Left cardiac atrium (tissue), 4 donors: ENCODE measurements around the gene MTMR11. TPM values are rescaled to one million over a fixed set of nuclear protein-coding genes. Genes with fewer than 3 reads are reported as not detected.
"Not testable (repeated sequence)": the region's sequence is repeated elsewhere in the genome, so short reads cannot be mapped to it uniquely, and the experiment has no call there.

Source experiments
- ATAC-seq, 2 donors: fragments of 200-7000 bp; cut with Tn5 transposase; one replicate each; pipeline ENCODE4 v1.9.1; 2020; ENCODE audit warnings: mild to moderate bottlenecking in 2 of 2, moderate library complexity in 2 of 2
- DNase-seq: peaks from one replicate; pipeline ENCODE4 v3.0.0-alpha.2; 2020
- intact Hi-C, 2 donors: fragments of 100-400 bp; cut with DNase I; formaldehyde crosslinking; loops; one replicate each; pipeline versions ENCODE4 v1.14.1 to v1.15.1; 2022 to 2023
- total RNA-seq, 2 donors: library from RNA; stranded (reverse); fragmentation: NEBNext Ultra II Directional; extraction: Animal tissue kit (Norgen Biotek cat#: 25700); gene quantifications; one replicate each; pipeline ENCODE4 v1.2.1, GENCODE V29; 2021
- donor health status: DM: no; HTN: yes; CAD: no.
- donor health status: DM: no; HTN: yes; CAD: no; lungs with severe emphysema.
- donor health status: DM: yes; HTN: yes; CAD: no.
- donor health status: Dilated cardiomyopathy.

Gene MTMR11
- total RNA-seq, 2 donors from 2014 or later, result 3.9 to 6.0 TPM

DNA sequence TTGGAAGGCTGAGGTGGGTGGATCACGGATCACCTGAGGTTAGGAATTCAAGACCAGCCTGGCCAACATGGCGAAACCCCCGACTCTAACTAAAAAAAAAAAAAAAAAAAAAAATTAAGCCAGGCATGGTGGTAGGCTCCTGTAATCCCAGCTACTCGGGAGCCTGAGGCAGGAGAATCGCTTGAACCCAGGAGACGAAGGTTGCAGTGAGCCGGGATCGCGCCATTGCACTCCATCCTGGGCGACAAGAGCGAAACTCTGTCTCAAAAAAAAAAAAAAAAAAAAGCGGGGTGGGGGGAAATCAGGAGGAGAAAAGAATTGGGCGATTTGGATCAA lies 2.0 kb upstream of the MTMR11 start:
- ATAC-seq, result peak in 1 of 2 donors; percentile 5
- DNase-seq, intact Hi-C loops: not testable (repeated sequence)

DNA sequence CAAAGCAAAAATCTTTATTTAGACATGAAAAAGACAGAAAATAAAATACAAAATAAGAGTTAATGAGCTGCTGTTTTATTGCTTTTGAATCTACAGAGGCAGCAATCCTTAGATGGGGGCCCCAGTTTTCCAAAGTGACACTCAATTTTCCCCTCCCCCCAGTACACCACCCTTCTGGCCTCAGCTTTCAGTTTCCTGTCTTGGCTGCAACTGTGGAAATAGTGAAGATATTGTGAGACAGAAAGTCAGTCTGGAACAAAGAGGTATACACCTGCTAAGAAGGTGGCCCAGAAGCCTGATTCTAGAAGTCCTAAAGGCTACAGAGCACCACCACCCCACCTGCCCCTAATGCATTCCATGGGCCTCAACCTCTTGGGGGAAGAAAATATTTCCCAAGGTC lies 1.1 kb upstream of the MTMR11 start:
- ATAC-seq, result peak in 1 of 2 donors; percentile 7
- no peak for DNase-seq
- intact Hi-C loops, result no loop called here

GRCh38 chr1:149936992-149937705 lies 470 bp upstream of the MTMR11 start:
- intact Hi-C loops, result no loop called here
- ATAC-seq, result peak in 1 of 2 donors; percentile 35
- no peak for DNase-seq

DNA sequence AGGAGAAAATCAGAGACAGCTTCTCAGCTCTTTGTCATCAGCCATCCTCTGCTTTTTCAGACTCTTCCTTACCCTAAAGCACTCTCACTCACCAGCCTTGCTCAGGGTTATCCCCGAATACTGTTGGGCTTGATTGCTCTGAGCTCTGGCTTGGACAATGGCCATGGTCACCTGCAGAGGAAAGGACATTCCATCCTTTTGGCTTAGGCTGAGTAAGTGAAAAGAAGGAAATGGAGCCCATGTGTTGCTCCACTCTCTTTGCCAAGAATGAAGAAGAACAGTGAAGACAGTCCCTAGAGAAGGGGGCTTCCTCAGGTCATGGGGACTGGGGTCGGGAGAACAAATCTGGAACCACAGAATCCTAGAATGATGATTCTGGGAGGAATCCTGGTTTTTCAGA lies 2.3 kb downstream of the MTMR11 start:
- ATAC-seq, result no peak
- intact Hi-C loops, result no loop called here
- DNase-seq, result no peak

DNA sequence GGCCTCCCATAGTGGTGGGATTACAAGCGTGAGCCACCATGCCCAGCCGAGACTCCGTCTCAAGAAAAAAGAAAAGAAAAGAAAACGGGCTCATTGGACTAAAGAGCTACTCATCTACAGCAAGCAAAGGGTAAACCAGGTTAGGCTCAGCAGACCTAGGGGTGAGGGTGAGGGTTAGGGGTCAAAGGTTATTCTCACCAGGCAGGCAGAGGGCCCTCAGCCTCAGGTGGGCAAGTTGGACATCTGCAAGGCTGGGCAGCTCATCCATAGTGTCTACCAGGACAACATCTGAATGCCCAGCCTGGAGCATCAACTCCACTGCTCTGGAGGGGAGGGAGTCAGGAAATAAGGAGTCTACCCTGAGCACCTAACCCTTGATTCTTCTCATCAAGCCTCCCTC lies 3.5 kb downstream of the MTMR11 start:
- ATAC-seq, result no peak
- intact Hi-C loops, result no loop called here

GRCh38 chr1:149932474-149932873 lies 4.2 kb downstream of the MTMR11 start:
- ATAC-seq (no peak), DNase-seq (no peak)
- intact Hi-C loops, result no loop called here

More for the DNA sequence above, 3.5 kb downstream of the MTMR11 start:
- no peak for DNase-seq

GRCh38 chr1:149931212-149931790 lies 5.4 kb downstream of the MTMR11 start:
- DNase-seq (no peak), ATAC-seq (no peak)
- intact Hi-C loops, result no loop called here

DNA sequence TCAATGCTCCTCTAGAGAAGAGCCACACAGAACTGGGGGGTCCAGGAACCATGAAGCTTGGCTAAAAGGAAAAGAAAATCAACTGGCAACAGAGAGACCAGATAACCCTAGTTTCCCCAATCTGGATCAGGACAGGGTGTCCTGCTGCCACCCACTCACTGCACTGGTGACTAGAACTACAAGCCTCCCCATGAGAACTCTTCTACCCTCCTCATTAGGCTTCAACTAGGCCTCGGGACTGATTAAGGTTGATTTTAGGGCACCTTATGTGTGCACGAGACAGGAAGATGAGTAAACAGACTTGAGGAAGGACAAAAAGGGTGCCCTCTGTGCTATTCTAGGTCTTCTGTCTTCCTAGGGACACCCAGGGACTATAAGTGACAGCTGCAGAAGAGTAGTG lies 6.8 kb downstream of the MTMR11 start:
- intact Hi-C loops, result no loop called here
- ATAC-seq (no peak), DNase-seq (no peak)

DNA sequence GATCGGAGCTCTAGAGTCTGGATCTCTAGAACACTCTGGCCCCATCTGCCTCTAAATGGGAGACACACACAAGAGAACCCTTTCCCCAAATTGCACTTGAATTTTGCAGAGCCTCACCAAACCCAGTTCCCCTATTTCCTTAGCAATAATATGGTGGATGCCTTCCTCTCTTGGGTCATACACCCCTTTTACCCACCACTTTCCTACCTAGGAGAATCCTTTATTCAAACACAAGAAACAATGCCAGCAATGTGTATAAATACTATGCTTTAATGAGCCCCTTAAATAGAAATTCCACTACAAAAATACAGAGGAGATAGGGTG lies 8.3 kb downstream of the MTMR11 start:
- DNase-seq, result no peak
- intact Hi-C loops, result no loop called here
- no peak for ATAC-seq

- DNase-seq, result peak; percentile 96
- intact Hi-C loops, result no loop called here
These were observed 8.9 kb downstream of the MTMR11 start, which contains the start of gene SF3B4 for GRCh38 chr1:149927563-149928400. SF3B4 (minus strand) TSS chr1:149927803; CDS start chr1:149927759, 44 bp downstream.

DNA sequence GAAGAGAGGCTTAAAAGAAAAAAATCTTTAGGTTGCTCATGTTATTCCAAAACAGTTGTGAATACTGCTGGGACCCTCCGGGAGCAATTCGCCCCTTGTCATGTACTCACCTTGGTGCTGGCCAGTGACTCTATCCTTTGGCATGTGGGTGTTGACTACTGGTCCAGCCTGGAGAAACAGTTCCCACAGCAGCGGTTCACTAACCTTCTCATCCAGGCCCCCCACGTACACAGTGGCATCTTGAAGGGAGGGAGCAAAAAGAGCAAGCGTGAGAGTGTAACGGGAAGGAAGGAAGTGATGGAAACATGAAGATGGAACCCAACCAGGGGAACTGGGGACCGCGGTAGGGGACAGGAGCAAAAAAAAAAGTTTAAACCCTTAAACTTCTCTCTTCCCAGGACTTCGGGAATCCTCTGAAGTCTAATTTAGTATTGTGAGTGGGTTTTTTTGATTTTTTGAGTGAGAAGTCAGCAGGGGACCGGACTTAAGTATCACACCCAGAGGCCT lies 9.6 kb downstream of the MTMR11 start:
- ATAC-seq, result no peak
- intact Hi-C loops, result no loop called here
- no peak for DNase-seq

More at GRCh38 chr1:149927563-149928400, 8.9 kb downstream of the MTMR11 start, which contains the start of gene SF3B4:
- peak; percentile 99 for ATAC-seq

- DNase-seq (no peak), ATAC-seq (no peak)
- intact Hi-C loops, result no loop called here
These were observed 10.4 kb downstream of the MTMR11 start for GRCh38 chr1:149926296-149926695.

GRCh38 chr1:149925751-149926150 lies 10.9 kb downstream of the MTMR11 start:
- DNase-seq (no peak), ATAC-seq (no peak)
- intact Hi-C loops, result no loop called here

GRCh38 chr1:149925345-149925744 lies 11.3 kb downstream of the MTMR11 start:
- ATAC-seq (no peak), DNase-seq (no peak)
- intact Hi-C loops, result no loop called here

DNA sequence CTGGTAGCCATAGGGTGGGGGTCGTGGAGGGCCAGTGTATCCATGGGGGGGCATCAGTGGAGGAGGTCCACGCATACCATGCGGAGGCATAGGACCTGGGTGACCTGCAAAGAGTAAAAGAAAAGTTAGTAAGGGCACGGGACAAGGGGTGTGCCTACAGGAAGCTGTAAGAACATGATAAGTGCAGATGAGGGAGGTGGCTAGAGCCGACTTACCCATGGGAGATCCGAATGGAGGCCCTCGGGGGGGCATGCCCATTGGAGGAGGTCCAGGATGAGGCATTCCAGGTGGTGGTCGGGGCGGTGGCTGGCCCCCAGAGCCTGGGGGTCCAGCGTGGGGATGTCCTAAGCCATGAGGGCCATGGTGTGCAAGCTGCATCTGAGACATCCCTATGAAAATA lies 13.1 kb downstream of the MTMR11 start:
- DNase-seq (no peak), ATAC-seq (no peak)
- intact Hi-C loops, result no loop called here

GRCh38 chr1:149917571-149918144 lies 19.0 kb downstream of the MTMR11 start, which contains the start of gene SV2A:
SV2A (minus strand) TSS chr1:149917844; CDS start chr1:149913840, 4,004 bp downstream.
- DNase-seq, result no peak
- peak; percentile 70 to 71 for ATAC-seq
- intact Hi-C loops, result no loop called here

GRCh38 chr1:149916898-149917252 lies 19.8 kb downstream of the MTMR11 start:
- DNase-seq (no peak), ATAC-seq (no peak)
- intact Hi-C loops, result no loop called here

GRCh38 chr1:149916193-149916897 lies 20.3 kb downstream of the MTMR11 start:
- no peak for ATAC-seq
- intact Hi-C loops, result no loop called here
- no peak for DNase-seq
